OCI-LY7 (cell line): ENCODE data around the gene ADGRD1. TPM values are rescaled to one million over a fixed set of nuclear protein-coding genes. Genes with fewer than 3 reads are reported as not detected.

Source experiments
- BruUV-seq: library from RNA; stranded (reverse); fragments of 400-500 nt; replicated peaks from 2 replicates; lab custom pipeline; 2021; lab: Mats Ljungman, UMichigan
- CTCF ChIA-PET: fragments of 300-600 bp; sonication (Branson Sonifier 250); formaldehyde crosslinking; loops from one replicate; lab custom pipeline; 2022; ENCODE audit warnings: antibody characterized with exemption; ENCODE audit not compliant: unreplicated experiment; lab: Charles Lee
- POLR2A ChIA-PET: fragments of 300-600 bp; sonication (Branson Sonifier 250); formaldehyde crosslinking; loops from one replicate; lab custom pipeline; 2022; ENCODE audit warnings: antibody characterized with exemption; lab: Charles Lee
- DNase-seq: peaks from one replicate; pipeline ENCODE4 v3.0.0-alpha.2; 2015; ENCODE audit warnings: low spot score
- H2AFZ ChIP-seq: fragments of 200-600 bp; sonication (generic), shearing (Covaris generic); 2 replicates; pipeline ENCODE4 v1.6.1; 2014; ENCODE audit warnings: mild to moderate bottlenecking, antibody characterized with exemption, low read length, moderate library complexity
- H3K27ac ChIP-seq: fragments of 200-600 bp; sonication (generic); 2 replicates; pipeline ENCODE4 v1.5.1; 2014; ENCODE audit warnings: mixed run types, low read depth, mild to moderate bottlenecking, moderate library complexity, low read length, inconsistent platforms; ENCODE audit not compliant: poor library complexity, severe bottlenecking
- H3K36me3 ChIP-seq: fragments of 200-600 bp; sonication (generic); 2 replicates; pipeline ENCODE4 v1.6.1; 2014; ENCODE audit warnings: mild to moderate bottlenecking, antibody characterized with exemption, low read length, moderate library complexity, mixed read lengths; ENCODE audit not compliant: insufficient read depth
- H3K4me1 ChIP-seq: fragments of 200-600 bp; sonication (generic); 2 replicates; pipeline ENCODE4 v1.5.1; 2014; ENCODE audit warnings: mild to moderate bottlenecking, low read length; ENCODE audit not compliant: insufficient read depth, poor library complexity, severe bottlenecking
- H3K4me2 ChIP-seq: fragments of 200-600 bp; sonication (generic); 2 replicates; pipeline ENCODE4 v1.6.1; 2014; ENCODE audit warnings: mild to moderate bottlenecking, low read length
- H3K4me3 ChIP-seq: fragments of 200-600 bp; sonication (generic); 2 replicates; pipeline ENCODE4 v1.5.1; 2014; ENCODE audit warnings: mild to moderate bottlenecking, low read depth, low read length; ENCODE audit not compliant: poor library complexity, severe bottlenecking
- H3K79me2 ChIP-seq: fragments of 200-600 bp; sonication (generic); 2 replicates; pipeline ENCODE4 v1.6.1; 2016; ENCODE audit warnings: low read depth, mild to moderate bottlenecking, low read length, moderate library complexity, mixed read lengths; ENCODE audit not compliant: insufficient read depth
- H3K9me2 ChIP-seq: fragments of 200-600 bp; sonication (generic); 2 replicates; pipeline ENCODE4 v1.6.1; 2016; ENCODE audit warnings: mild to moderate bottlenecking, low read length, mixed read lengths; ENCODE audit not compliant: insufficient read depth
- H3K9me3 ChIP-seq: fragments of 200-600 bp; sonication (generic); 2 replicates; pipeline ENCODE4 v1.6.1; 2014; ENCODE audit warnings: mild to moderate bottlenecking, mixed run types, low read length, mixed read lengths
- H4K20me1 ChIP-seq: fragments of 200-600 bp; sonication (generic); 2 replicates; pipeline ENCODE4 v1.6.1; 2014; ENCODE audit warnings: mild to moderate bottlenecking, antibody characterized with exemption, low read length, moderate library complexity, mixed read lengths; ENCODE audit not compliant: insufficient read depth
- CTCF ChIP-seq: fragments of 200-600 bp; sonication (generic); conservative IDR thresholded peaks from 2 replicates; pipeline ENCODE4 v1.5.1; 2014; ENCODE audit warnings: mild to moderate bottlenecking, antibody characterized with exemption, low read length, moderate library complexity, mixed read lengths
- EZH2phosphoT487 ChIP-seq: fragments of 200-600 bp; sonication (generic); IDR thresholded peaks from 2 replicates; pipeline ENCODE4 v1.6.1; 2018; ENCODE audit warnings: low read depth, borderline replicate concordance, mild to moderate bottlenecking, mixed run types, antibody characterized with exemption, low read length, moderate library complexity, mixed read lengths
- intact Hi-C: fragments of 100-400 bp; cut with micrococcal nuclease; formaldehyde crosslinking; loops from one replicate; pipeline ENCODE4 v1.10.0; 2022; ENCODE audit not compliant: unreplicated experiment
- total RNA-seq, 2 experiments: library from RNA; depleted of rRNA in 1 of 2; stranded (reverse); fragments of >200 nt in 1 of 2; shearing (Covaris generic) in 1 of 2; gene quantifications; 2 replicates each; pipeline ENCODE4 v1.2.3, GENCODE V29; 2014 to 2022

Gene ADGRD1
- total RNA-seq, 2 experiments from 2014 or later, result 1.0 to 1.7 TPM

DNA sequence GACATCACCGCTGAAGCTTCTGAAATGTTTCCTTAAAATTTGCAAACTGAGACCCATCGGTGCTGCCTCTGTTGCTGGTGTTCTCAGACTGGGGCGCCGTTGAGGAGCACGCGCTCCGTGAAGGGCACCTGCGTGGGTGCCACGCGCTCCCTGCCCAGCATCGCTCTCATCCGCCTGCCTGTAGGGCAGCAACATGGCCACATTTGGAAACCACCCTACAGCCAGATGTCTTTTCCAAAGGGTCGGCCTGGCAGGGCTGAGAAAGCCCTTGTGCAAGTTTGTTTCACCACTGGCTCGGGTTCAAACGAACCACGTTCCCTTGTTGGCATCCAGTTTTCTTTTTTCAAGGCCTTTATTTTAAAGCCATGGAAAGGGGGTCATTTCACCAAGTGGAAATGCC, 13.9 kb downstream of the ADGRD1 start:
- Histone ChIP-seq H3K9me3 (peaks cover 4% of the 10 kb centered on the region; the same call in 1 of the 2 replicates), H2AFZ (no peak overlapping the region), H3K9me2 (no peaks in the 10 kb centered on the region), H3K36me3 (no peaks in the 10 kb centered on the region), H3K4me1 (peaks cover 47% of the 10 kb centered on the region), H3K4me3 (no peak overlapping the region), H3K79me2 (no peaks in the 10 kb centered on the region), H3K27ac (no peak overlapping the region), H3K4me2 (no peak overlapping the region), H4K20me1 (no peaks in the 10 kb centered on the region)
- POLR2A ChIA-PET, result interaction anchor here (1.1 to 1.4 kb wide), 2 partner anchors 9 kb away, joined by 3 to 5 read pairs; no protein-coding TSS in a partner anchor
- BruUV-seq, result no TSS peak
- CTCF ChIA-PET, result no interaction called here
- intact Hi-C loops, result no loop called here
- DNase-seq, result no peak
- TF ChIP-seq EZH2phosphoT487, result no peak
- TF ChIP-seq CTCF, result no peak

DNA sequence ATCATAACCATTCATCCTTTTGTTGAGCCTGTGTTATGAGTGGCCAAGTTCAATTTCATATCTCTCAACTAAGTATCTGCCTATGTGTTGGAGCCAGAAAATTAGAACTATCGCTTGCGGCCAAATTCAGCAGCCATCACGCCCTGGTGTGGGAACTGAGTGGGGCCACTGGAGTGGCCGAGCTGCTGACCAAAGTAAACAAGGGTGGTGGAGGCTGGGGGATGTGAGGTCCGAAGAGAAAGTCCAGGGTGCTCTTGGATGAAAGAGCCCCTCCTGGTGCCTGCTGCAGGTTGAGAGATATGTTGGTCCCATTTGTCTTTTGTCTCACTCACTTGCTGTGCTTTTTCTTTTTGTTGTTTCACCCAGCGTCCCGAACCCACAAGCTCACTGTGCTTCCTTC, 14.9 kb downstream of the ADGRD1 start:
- no peaks in the 10 kb centered on the region for H3K9me2 ChIP-seq
- BruUV-seq, result no TSS peak

More for the DNA sequence above, 14.9 kb downstream of the ADGRD1 start:
- H4K20me1 ChIP-seq, result no peaks in the 10 kb centered on the region
- peaks cover 47% of the 10 kb centered on the region for H3K4me1 ChIP-seq
- peak overlapping the region; percentile 29 for H3K27ac ChIP-seq
- CTCF ChIA-PET, result no interaction called here
- no peaks in the 10 kb centered on the region for H3K36me3 ChIP-seq
- no peak overlapping the region for H3K4me2 ChIP-seq
- no peak for TF ChIP-seq EZH2phosphoT487
- no peak for TF ChIP-seq CTCF
- POLR2A ChIA-PET, result no interaction called here
- intact Hi-C loops, result no loop called here
- peak overlapping the region; percentile 3; the same call in 1 of the 2 replicates for H2AFZ ChIP-seq
- no peak overlapping the region for H3K4me3 ChIP-seq
- no peaks in the 10 kb centered on the region for H3K79me2 ChIP-seq
- no peak for DNase-seq
- H3K9me3 ChIP-seq, result peaks cover 4% of the 10 kb centered on the region; the same call in 1 of the 2 replicates
